Measurements from ENCODE around the gene OAF. TPM values are rescaled to one million over a fixed set of nuclear protein-coding genes. Genes with fewer than 3 reads are reported as not detected.
A peak's percentile ranks its signal among the peaks of the same experiment; 100 is the strongest.

The OAF gene
- total RNA-seq, 2 donors from 2014 or later, result 26.3 to 45.1 TPM

DNA sequence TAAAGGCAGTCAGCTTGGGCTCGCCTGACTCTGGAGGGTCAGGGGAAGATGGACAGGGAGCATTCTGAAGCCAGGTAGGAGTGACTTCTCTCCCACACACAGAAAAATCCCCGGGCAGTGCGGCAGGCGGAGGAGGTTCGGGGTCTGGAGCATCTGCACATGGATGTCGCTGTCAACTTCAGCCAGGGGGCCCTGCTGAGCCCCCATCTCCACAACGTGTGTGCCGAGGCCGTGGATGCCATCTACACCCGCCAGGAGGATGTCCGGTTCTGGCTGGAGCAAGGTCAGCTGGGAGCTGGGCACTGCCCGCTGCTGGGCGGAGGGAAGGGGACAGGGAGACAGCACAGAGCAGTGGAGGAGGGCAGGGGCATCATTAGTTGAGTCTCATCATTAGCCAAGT, 15.9 kb downstream of the OAF start:
- H3K4me1 ChIP-seq (ENCODE audit: control insufficient read depth in 1 of 2, low read depth in 2 of 2), result no peaks in the 10 kb centered on the region

DNA sequence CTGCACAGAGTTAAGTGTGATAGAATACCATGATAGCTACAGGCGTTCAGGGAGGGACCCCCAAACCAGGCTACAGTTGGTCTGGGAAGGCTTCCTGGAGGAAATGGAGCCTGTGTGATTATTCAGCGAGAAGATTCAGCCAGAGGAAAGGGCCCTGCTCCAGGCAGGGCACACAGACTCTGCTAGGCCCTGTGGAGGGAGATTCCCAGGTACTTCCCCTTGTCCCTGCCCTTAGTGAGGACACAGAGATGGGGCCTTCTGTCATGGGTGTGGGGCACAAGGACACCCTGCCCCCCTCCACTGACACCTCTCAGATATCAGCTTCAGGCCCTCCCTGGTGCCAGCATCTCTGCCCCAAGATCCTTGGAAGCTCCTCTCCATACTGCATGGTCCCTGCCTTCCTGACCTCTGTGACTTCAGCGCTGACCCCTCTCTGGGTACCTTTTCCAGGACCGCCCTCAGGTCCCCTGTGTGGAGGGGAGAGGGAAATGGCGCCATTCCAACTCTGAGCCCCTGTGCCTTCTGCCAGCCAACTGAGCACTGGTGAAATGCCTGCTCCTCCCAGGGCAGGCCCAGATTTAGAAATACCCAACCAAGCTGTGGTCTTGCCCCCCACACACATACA, 16.5 kb downstream of the OAF start:
- DNase-seq (ENCODE audit: low spot score) (no peak), ATAC-seq (ENCODE audit: insufficient number of reproducible peaks, low FRiP score, low read depth) (no peak)
- Histone ChIP-seq H3K27ac (no peak overlapping the region), H3K36me3 (no peaks in the 10 kb centered on the region), H3K4me3 (no peak overlapping the region), H3K4me1 (ENCODE audit: control insufficient read depth in 1 of 2, low read depth in 2 of 2) (no peaks in the 10 kb centered on the region), H3K27me3 (replicated peaks; ENCODE audit: insufficient read depth) (no peaks in the 10 kb centered on the region), H3K9me3 (no peaks in the 10 kb centered on the region)
- TF ChIP-seq, protein P1, sequence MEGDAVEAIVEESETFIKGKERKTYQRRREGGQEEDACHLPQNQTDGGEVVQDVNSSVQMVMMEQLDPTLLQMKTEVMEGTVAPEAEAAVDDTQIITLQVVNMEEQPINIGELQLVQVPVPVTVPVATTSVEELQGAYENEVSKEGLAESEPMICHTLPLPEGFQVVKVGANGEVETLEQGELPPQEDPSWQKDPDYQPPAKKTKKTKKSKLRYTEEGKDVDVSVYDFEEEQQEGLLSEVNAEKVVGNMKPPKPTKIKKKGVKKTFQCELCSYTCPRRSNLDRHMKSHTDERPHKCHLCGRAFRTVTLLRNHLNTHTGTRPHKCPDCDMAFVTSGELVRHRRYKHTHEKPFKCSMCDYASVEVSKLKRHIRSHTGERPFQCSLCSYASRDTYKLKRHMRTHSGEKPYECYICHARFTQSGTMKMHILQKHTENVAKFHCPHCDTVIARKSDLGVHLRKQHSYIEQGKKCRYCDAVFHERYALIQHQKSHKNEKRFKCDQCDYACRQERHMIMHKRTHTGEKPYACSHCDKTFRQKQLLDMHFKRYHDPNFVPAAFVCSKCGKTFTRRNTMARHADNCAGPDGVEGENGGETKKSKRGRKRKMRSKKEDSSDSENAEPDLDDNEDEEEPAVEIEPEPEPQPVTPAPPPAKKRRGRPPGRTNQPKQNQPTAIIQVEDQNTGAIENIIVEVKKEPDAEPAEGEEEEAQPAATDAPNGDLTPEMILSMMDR (IDR thresholded peaks at IDR 0.05), result no peak

More for the DNA sequence above, 15.9 kb downstream of the OAF start:
- no peaks in the 10 kb centered on the region for H3K27me3 ChIP-seq (replicated peaks; ENCODE audit: insufficient read depth)
- no peak overlapping the region for H3K27ac ChIP-seq
- no peaks in the 10 kb centered on the region for H3K36me3 ChIP-seq
- TF ChIP-seq, protein P1 (IDR thresholded peaks at IDR 0.05), result no peak
- no peak overlapping the region for H3K4me3 ChIP-seq
- no peaks in the 10 kb centered on the region for H3K9me3 ChIP-seq
- ATAC-seq (ENCODE audit: insufficient number of reproducible peaks, low FRiP score, low read depth) (no peak), DNase-seq (ENCODE audit: low spot score) (no peak)

DNA sequence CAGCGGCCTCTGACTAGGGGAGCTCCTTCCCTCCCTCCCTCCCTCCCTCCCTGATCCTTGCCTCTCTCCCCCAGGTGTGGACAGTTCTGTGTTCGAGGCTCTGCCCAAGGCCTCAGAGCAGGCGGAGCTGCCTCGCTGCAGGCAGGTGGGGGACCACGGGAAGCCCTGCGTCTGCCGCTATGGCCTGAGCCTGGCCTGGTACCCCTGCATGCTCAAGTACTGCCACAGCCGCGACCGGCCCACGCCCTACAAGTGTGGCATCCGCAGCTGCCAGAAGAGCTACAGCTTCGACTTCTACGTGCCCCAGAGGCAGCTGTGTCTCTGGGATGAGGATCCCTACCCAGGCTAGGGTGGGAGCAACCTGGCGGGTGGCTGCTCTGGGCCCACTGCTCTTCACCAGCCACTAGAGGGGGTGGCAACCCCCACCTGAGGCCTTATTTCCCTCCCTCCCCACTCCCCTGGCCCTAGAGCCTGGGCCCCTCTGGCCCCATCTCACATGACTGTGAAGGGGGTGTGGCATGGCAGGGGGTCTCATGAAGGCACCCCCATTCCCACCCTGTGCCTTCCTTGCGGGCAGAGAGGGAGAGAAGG, 18.1 kb downstream of the OAF start:
- Histone ChIP-seq H3K36me3 (no peaks in the 10 kb centered on the region), H3K9me3 (no peaks in the 10 kb centered on the region), H3K27ac (no peak overlapping the region), H3K4me1 (ENCODE audit: control insufficient read depth in 1 of 2, low read depth in 2 of 2) (no peaks in the 10 kb centered on the region), H3K27me3 (replicated peaks; ENCODE audit: insufficient read depth) (no peaks in the 10 kb centered on the region), H3K4me3 (no peak overlapping the region)
- ATAC-seq (ENCODE audit: insufficient number of reproducible peaks, low FRiP score, low read depth) (no peak), DNase-seq (ENCODE audit: low spot score) (no peak)
- TF ChIP-seq, protein P1 (IDR thresholded peaks at IDR 0.05), result no peak

DNA sequence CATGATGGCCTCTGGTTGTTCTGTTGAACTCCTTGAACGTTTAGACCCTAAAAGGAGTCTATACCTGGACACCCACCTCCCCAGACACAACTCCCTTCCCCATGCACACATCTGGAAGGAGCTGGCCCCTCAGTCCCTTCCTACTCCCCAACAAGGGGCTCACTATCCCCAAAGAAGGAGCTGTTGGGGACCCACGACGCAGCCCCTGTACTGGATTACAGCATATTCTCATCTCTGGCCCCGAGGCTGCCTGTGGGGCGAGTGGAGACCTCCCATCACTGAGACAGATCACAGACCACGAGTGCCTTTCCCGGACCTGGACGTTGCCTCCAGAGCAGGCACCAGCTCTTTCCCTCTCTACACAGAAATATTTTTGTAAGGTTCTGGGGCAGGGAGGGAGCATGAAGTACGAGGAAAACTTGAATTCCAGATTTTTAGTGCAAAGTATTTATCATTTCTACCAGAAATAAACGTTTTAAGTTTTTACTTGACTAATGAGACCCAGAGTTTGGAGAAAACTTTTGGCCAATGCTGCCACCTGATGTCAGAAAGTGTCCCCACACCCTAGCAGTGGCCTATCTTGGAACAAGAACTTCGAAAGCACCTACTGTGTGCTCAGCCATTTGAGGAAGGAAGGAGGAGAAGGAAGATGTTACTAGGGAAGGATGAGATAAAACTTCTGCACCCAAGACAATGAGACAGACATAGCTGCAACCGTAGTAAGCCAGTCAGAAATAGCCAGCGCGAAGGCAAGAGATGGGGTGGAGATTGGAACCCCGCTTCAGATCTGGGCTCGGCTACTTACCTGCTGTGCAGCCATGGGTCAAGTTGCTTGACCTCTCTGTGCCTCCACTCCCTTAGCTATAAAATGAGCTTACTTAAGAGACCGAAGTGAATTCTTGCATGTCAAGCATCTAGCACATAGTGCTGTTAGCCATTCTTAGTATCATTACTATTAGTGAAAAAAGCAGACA, 18.9 kb downstream of the OAF start:
- H3K36me3 ChIP-seq, result no peaks in the 10 kb centered on the region
- TF ChIP-seq, protein P1 (IDR thresholded peaks at IDR 0.05), result peak; percentile 52
- H3K27me3 ChIP-seq (replicated peaks; ENCODE audit: insufficient read depth), result no peaks in the 10 kb centered on the region
- H3K4me3 ChIP-seq, result no peak overlapping the region
- H3K27ac ChIP-seq, result no peak overlapping the region
- H3K4me1 ChIP-seq (ENCODE audit: control insufficient read depth in 1 of 2, low read depth in 2 of 2), result no peaks in the 10 kb centered on the region
- ATAC-seq (ENCODE audit: insufficient number of reproducible peaks, low FRiP score, low read depth) (no peak), DNase-seq (ENCODE audit: low spot score) (no peak)
- no peaks in the 10 kb centered on the region for H3K9me3 ChIP-seq
